GM13977 (cell line): ENCODE measurements around the gene STK32B.

ENCODE experiments used
- DNase-seq: peaks from one replicate; pipeline ENCODE4 v3.0.0; 2012; ENCODE audit warnings: low spot score
- CTCF ChIP-seq: IDR thresholded peaks from 2 replicates; pipeline ENCODE4 v1.5.1; 2012; ENCODE audit warnings: mild to moderate bottlenecking, control low read depth; ENCODE audit not compliant: insufficient read depth; ENCODE audit errors: extremely low read depth, missing control alignments
- in situ Hi-C: fragments of 300-500 bp; cut with MboI; formaldehyde crosslinking; loops from one replicate; pipeline ENCODE4 v1.12.0; 2022; ENCODE audit warnings: low sequenced_read_pairs, low pct_unique_long_range_greater_than_20kb, mixed read lengths, inconsistent platforms; ENCODE audit not compliant: unreplicated experiment

Gene STK32B

DNA sequence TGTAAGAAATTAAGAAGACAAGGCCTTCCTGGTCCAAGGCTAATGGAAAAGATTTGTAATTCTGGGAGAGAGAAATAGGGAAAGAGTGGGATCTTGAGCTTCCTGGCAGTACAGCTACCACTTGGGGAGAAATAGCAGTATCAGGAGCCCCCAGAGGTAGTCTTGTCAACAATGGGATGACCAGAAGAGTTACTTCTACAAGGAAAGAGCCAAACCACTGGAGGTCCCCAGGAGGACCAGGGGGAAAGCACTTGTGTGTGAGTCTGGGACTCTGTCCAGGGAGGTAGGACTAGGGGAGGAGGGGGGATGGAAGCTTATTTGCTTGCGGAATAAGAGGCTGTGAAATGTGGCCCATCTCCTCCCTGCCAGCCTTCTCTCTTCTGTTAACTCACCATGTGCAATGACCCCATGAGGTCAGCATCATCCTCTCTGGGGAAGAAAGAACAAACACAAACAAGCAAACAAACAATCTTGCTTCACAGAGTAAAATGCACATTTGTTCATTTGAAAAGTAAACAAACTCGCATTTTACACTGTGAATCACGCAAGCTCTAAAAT, 160.1 kb downstream of the STK32B start:
- TF ChIP-seq CTCF = no peak
- DNase-seq = no peak
- in situ Hi-C loops = no loop called here

DNA sequence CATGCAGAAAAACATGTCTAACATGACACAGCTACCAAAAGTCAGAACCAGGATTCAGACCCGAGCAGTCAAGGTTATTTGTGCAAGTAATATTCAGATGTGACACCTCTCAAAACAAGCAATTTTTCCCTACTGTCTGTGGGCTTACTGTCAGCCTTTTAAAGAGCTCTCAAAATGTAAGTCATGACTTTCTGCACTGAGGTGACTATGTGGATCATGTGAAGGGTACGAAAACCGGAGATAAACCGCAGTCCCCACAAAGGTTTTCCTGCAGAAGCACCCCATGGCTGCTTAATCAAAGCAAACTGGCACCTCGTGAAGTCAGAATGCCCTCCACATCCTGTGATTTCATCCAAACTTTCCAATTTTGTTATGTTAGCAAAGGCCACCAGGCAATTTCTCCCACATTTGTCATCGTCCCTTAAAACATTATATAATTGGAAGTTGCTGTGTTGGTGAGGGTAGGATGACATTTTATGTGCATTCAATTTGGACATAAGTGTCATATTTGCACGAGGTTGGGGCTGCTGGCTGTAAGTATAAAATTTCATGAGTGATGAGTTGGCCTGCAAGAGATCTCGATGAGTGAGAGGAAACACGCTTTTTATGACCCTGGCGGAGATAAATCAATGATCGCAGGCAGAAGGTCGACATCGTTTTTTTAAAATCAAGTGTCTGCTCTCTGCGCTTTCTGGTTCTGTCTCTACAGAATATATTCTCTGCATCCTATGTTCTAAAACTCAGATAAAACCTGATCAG, 161.2 kb downstream of the STK32B start:
- in situ Hi-C loops = no loop called here
- DNase-seq = no peak
- TF ChIP-seq CTCF = no peak

- in situ Hi-C loops = no loop called here
- DNase-seq = no peak
- TF ChIP-seq CTCF = no peak
Observed at GRCh38 chr4:5213087-5213595, 161.9 kb downstream of the STK32B start.

GRCh38 chr4:5215321-5215720, 164.0 kb downstream of the STK32B start:
- no peak for DNase-seq
- in situ Hi-C loops = no loop called here
- no peak for TF ChIP-seq CTCF

- DNase-seq = no peak
- in situ Hi-C loops = no loop called here
- TF ChIP-seq CTCF = no peak
Observed at GRCh38 chr4:5217421-5217820, 166.1 kb downstream of the STK32B start.

DNA sequence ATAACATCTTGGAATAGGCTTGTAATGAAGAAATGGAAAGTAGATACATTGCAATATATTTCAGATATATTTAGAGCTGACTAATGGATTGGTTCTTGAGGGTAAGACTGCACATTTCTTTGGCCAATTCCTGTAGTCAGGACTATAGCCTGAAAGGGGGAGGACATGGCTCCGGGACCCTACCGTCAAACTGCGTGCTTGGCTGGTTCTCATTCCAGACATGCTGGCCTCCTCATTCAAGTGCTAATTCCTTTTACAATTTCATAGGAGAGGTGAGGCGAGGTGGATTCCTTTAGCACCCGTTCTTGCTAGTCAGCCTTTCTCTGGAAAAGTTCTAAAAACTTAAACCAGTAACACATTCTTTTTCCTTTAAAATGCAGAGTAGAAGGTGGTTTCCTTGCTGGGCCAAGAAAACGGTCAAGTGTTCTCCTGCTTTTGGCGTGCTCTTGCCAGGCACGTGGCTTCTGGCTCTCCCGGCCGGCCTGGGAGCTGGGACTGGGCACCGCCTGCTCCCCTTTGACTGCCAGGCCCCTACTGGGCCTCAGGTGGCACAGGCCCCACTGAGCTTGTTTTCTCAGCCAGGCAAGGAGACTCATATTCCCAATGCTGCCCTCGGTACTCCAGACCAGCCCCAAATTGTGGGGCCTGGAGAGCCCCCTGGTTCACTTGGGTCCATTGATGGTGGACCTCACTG, 167.2 kb downstream of the STK32B start:
- DNase-seq = no peak
- no peak for TF ChIP-seq CTCF
- in situ Hi-C loops = no loop called here
